Prostate gland (tissue), 2 donors: ENCODE results near the gene FBXL7. TPM values are rescaled to one million over a fixed set of nuclear protein-coding genes. Genes with fewer than 3 reads are reported as not detected.

Source experiments
- DNase-seq: peaks from one replicate; pipeline ENCODE4 v3.0.0-alpha.2; 2019; ENCODE audit warnings: low spot score
- H3K27ac ChIP-seq, 2 donors: fragments of 200-600 bp; sonication (generic); 2 replicates each; pipeline ENCODE4 v1.5.1; 2017 to 2019
- H3K27me3 ChIP-seq: fragments of 200-600 bp; sonication (generic); replicated peaks from 2 replicates; pipeline ENCODE4 v1.5.1; 2019; ENCODE audit not compliant: insufficient read depth
- H3K36me3 ChIP-seq, 2 donors: fragments of 200-600 bp; sonication (generic); 1 replicate in 1 of 2; 2 replicates in 1 of 2; pipeline versions ENCODE4 v1.5.1 to v1.8.1; 2017 to 2019
- H3K4me1 ChIP-seq: fragments of 200-600 bp; sonication (generic); replicated peaks from 2 replicates; pipeline ENCODE4 v1.5.1; 2019
- H3K4me3 ChIP-seq, 2 donors: fragments of 200-600 bp; sonication (generic); 2 replicates each; pipeline ENCODE4 v1.5.1; 2017 to 2019
- H3K9me3 ChIP-seq: fragments of 200-600 bp; sonication (generic); 2 replicates; pipeline ENCODE4 v1.5.1; 2017
- POLR2A ChIP-seq: fragments of 450-650 bp; IDR thresholded peaks from one replicate; pipeline ENCODE4 v1.6.1; 2016; ENCODE audit warnings: antibody characterized with exemption, mild to moderate bottlenecking
- POLR2AphosphoS5 ChIP-seq: sonication (generic); formaldehyde crosslinking; IDR thresholded peaks from one replicate; pipeline ENCODE4 v1.6.1; 2017; ENCODE audit warnings: antibody characterized with exemption
- WGBS: methylation state at CpG from one replicate; pipeline ENCODE4 v1.1.5; 2018; 5-methylcytosine and 5-hydroxymethylcytosine counted together
- intact Hi-C: fragments of 100-400 bp; cut with DNase I; formaldehyde crosslinking; loops from one replicate; pipeline ENCODE4 v1.14.2; 2022
- total RNA-seq, 2 donors: library from RNA; depleted of rRNA; stranded (reverse); fragments of >200 nt; gene quantifications; one replicate each; pipeline ENCODE4 v1.1.0, GENCODE V29; 2016
- TF ChIP-seq, protein P1 (sequence below), 4 experiments: fragments of 200-600 bp in 2 of 4; fragments of 450-650 bp in 2 of 4; sonication (generic) in 2 of 4; IDR thresholded peaks; 1 replicate in 3 of 4; 2 replicates in 1 of 4; pipeline ENCODE4 v1.5.1; 2016 to 2019; ENCODE audit warnings: antibody characterized with exemption in 4 of 4, mild to moderate bottlenecking in 2 of 4, moderate library complexity in 2 of 4

Gene FBXL7
- total RNA-seq, 2 donors from 2014 or later, result 21.2 to 24.2 TPM

GRCh38 chr5:15885156-15885555, 385.2 kb downstream of the FBXL7 start:
- Histone ChIP-seq H3K4me3 (no peak overlapping the region), H3K27me3 (no peaks in the 10 kb centered on the region), H3K27ac (no peak overlapping the region), H3K4me1 (no peaks in the 10 kb centered on the region), H3K9me3 (no peaks in the 10 kb centered on the region), H3K36me3 (no peaks in the 10 kb centered on the region)
- WGBS, result 87% methylated on average over 3 of the region's 3 CpGs
- intact Hi-C loops, result no loop called here
- TF ChIP-seq POLR2A (no peak), POLR2AphosphoS5 (no peak)
- TF ChIP-seq, protein P1, sequence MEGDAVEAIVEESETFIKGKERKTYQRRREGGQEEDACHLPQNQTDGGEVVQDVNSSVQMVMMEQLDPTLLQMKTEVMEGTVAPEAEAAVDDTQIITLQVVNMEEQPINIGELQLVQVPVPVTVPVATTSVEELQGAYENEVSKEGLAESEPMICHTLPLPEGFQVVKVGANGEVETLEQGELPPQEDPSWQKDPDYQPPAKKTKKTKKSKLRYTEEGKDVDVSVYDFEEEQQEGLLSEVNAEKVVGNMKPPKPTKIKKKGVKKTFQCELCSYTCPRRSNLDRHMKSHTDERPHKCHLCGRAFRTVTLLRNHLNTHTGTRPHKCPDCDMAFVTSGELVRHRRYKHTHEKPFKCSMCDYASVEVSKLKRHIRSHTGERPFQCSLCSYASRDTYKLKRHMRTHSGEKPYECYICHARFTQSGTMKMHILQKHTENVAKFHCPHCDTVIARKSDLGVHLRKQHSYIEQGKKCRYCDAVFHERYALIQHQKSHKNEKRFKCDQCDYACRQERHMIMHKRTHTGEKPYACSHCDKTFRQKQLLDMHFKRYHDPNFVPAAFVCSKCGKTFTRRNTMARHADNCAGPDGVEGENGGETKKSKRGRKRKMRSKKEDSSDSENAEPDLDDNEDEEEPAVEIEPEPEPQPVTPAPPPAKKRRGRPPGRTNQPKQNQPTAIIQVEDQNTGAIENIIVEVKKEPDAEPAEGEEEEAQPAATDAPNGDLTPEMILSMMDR (IDR thresholded peaks at IDR 0.05), result no peak
- no peak for DNase-seq

DNA sequence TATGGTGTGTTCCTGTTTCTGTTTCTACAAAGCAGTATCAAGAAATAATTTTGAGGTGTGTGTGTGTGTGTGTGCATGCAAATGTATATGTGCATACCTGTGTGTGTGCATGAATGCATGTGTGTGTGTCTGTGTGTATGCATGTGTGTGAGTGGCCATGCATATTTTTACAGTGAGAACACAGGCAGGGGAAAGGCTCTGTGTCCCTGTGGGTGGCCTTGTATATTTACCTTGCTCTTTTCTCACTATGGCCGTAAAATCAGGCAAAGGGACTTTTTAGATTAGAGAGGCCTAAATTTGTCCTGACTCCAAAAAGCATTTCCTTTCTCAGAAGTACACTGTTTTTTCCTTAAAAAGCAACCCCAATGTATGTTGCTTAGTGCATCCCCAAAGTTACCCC, 386.2 kb downstream of the FBXL7 start:
- intact Hi-C loops, result no loop called here
- Histone ChIP-seq H3K27me3 (no peaks in the 10 kb centered on the region), H3K27ac (no peak overlapping the region), H3K36me3 (no peaks in the 10 kb centered on the region), H3K9me3 (no peaks in the 10 kb centered on the region), H3K4me1 (no peaks in the 10 kb centered on the region), H3K4me3 (no peak overlapping the region)
- TF ChIP-seq POLR2A, result no peak
- TF ChIP-seq, protein P1 (IDR thresholded peaks at IDR 0.05), result no peak
- TF ChIP-seq POLR2AphosphoS5, result no peak
- no peak for DNase-seq
- WGBS, result 76% methylated on average over 1 of the region's 1 CpG

DNA sequence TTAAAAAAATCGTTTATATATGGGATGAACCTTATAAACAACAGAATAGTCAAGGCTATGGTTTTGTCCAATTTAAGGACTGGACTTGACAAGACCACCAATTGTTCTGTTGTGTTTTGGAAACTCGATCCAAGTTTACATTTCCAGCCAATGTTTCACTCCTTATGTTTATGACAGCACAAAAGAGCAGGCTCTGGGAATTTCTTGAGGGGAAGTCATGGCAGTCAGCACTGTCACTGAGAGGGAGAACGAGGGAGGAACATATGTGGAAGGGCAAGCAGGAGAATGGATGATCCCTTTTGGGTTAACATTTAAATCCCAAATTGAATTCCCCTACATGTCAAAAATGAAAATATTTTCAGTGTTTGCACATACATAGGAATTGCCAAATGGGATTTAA, 387.1 kb downstream of the FBXL7 start:
- no peak overlapping the region for H3K4me3 ChIP-seq
- intact Hi-C loops, result no loop called here
- no peaks in the 10 kb centered on the region for H3K9me3 ChIP-seq
- TF ChIP-seq POLR2A (no peak), POLR2AphosphoS5 (no peak)
- TF ChIP-seq, protein P1 (IDR thresholded peaks at IDR 0.05), result no peak
- 47% methylated on average over 3 of the region's 3 CpGs for WGBS
- H3K27ac ChIP-seq, result no peak overlapping the region
- no peaks in the 10 kb centered on the region for H3K27me3 ChIP-seq
- no peaks in the 10 kb centered on the region for H3K4me1 ChIP-seq
- no peaks in the 10 kb centered on the region for H3K36me3 ChIP-seq
- DNase-seq, result no peak

DNA sequence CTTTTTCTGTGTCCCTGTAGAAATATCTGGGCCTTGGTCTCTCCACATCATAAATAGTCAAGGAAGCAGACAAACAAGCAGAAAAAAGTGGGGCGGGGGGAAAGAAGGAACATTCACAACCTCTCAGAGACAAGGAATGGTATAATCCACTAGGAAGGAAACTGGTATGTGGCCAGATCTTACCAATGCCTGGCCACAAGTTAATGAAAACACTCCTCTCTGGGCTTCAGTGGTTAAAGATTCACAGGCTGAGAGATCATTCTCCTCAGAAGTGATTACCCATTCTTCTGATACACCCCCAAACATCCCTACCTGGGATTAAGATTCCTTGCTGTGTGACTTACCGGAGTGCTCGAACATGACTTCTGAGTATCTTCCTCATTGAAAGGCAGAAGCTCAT, 389.0 kb downstream of the FBXL7 start:
- no peaks in the 10 kb centered on the region for H3K9me3 ChIP-seq
- no peaks in the 10 kb centered on the region for H3K36me3 ChIP-seq
- no peak for DNase-seq
- no peak overlapping the region for H3K4me3 ChIP-seq
- WGBS, result 94% methylated on average over 3 of the region's 3 CpGs
- TF ChIP-seq, protein P1 (IDR thresholded peaks at IDR 0.05), result no peak
- TF ChIP-seq POLR2AphosphoS5 (no peak), POLR2A (no peak)
- no peak overlapping the region for H3K27ac ChIP-seq
- H3K4me1 ChIP-seq, result no peaks in the 10 kb centered on the region
- intact Hi-C loops, result no loop called here
- H3K27me3 ChIP-seq, result no peaks in the 10 kb centered on the region

- Histone ChIP-seq H3K4me1 (no peaks in the 10 kb centered on the region), H3K27ac (no peak overlapping the region), H3K9me3 (no peaks in the 10 kb centered on the region), H3K27me3 (no peaks in the 10 kb centered on the region), H3K4me3 (no peak overlapping the region), H3K36me3 (no peaks in the 10 kb centered on the region)
- WGBS, result 94% methylated on average over 11 of the region's 11 CpGs
- no peak for DNase-seq
- intact Hi-C loops, result no loop called here
- TF ChIP-seq POLR2A (no peak), POLR2AphosphoS5 (no peak)
- TF ChIP-seq, protein P1 (IDR thresholded peaks at IDR 0.05), result no peak
Observed at GRCh38 chr5:15893866-15894265, 393.9 kb downstream of the FBXL7 start.
